Measurements from ENCODE around the gene NDUFS2. TPM values are rescaled to one million over a fixed set of nuclear protein-coding genes. Genes with fewer than 3 reads are reported as not detected.
A peak's percentile ranks its signal among the peaks of the same experiment; 100 is the strongest.

NDUFS2 gene
- total RNA-seq, 1 experiment from 2014 or later = 123 TPM

DNA sequence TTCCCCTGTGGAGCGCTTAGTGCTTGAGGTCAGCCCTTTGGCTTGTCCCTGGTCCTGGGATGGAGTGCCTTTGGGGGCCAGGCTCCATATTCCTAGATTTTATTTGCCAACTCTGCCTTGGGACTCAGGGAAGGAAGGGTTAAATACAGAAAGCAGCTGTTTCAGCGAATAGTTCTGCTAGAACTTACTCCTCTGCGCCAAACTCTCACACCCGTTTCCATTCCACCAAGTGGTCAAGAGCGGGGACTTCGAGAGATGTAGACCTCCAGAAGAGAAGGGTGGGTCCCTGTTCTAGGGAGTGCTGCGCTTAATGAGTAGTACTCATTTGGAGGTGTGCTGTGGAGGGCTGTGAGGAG, 23.0 kb downstream of the NDUFS2 start:
- Histone ChIP-seq H3K4me1 (ENCODE audit: insufficient read depth, low read length, poor library complexity, severe bottlenecking) (peaks cover 18% of the 10 kb centered on the region), H3K36me3 (ENCODE audit: insufficient read depth, low read length, poor library complexity, severe bottlenecking) (peaks cover 16% of the 10 kb centered on the region), H3K9me3 (ENCODE audit: low read depth, low read length, poor library complexity, severe bottlenecking) (no peaks in the 10 kb centered on the region), H3K27me3 (replicated peaks; ENCODE audit: insufficient read depth, low read depth, low read length, poor library complexity) (no peaks in the 10 kb centered on the region), H3K4me3 (ENCODE audit: low read depth, low read length, poor library complexity, severe bottlenecking) (no peak overlapping the region), H3K27ac (ENCODE audit: low read depth, low read length, poor library complexity, severe bottlenecking) (peak overlapping the region; percentile 5)
- no TSS peak for BruUV-seq (replicated peaks)
- TF ChIP-seq EZH2 (IDR thresholded peaks at IDR 0.05; ENCODE audit: borderline replicate concordance, low read depth, low read length, poor library complexity, severe bottlenecking) = no peak
- TF ChIP-seq CTCF (conservative IDR thresholded peaks at IDR 0.05; ENCODE audit: low read depth, low read length) = no peak
- POLR2A ChIA-PET (ENCODE audit: low non-redundant PET) = interaction anchor here (0.6 kb wide), 3 partner anchors 22 to 67 kb away, joined by 3 to 12 read pairs (median 10); no protein-coding TSS in a partner anchor
- intact Hi-C loops (cut with micrococcal nuclease; ENCODE audit: unreplicated experiment) = loop anchor here (1.0 to 5.0 kb wide), 2 partner anchors 33 to 157 kb away; no protein-coding TSS in a partner anchor
- no peak for DNase-seq (ENCODE audit: low spot score)
- CTCF ChIA-PET = interaction anchor here (0.6 to 1.7 kb wide), 17 partner anchors 14 to 157 kb away, joined by 3 to 28 read pairs (median 6); partner anchors contain the start of genes ADAMTS4, NDUFS2, PPOX and SDHC

- no TSS peak for BruUV-seq (replicated peaks)
- no peak for TF ChIP-seq EZH2 (IDR thresholded peaks at IDR 0.05; ENCODE audit: borderline replicate concordance, low read depth, low read length, poor library complexity, severe bottlenecking)
- peak; percentile 79 for TF ChIP-seq CTCF (conservative IDR thresholded peaks at IDR 0.05; ENCODE audit: low read depth, low read length)
- H3K9me3 ChIP-seq (ENCODE audit: low read depth, low read length, poor library complexity, severe bottlenecking) = no peaks in the 10 kb centered on the region
- no peaks in the 10 kb centered on the region for H3K27me3 ChIP-seq (replicated peaks; ENCODE audit: insufficient read depth, low read depth, low read length, poor library complexity)
- peak; percentile 100 for DNase-seq (ENCODE audit: low spot score)
- peak within 1 kb of the TSS; percentile 68 for H3K27ac ChIP-seq (ENCODE audit: low read depth, low read length, poor library complexity, severe bottlenecking)
- H3K36me3 ChIP-seq (ENCODE audit: insufficient read depth, low read length, poor library complexity, severe bottlenecking) = peaks cover 16% of the 10 kb centered on the region
- intact Hi-C loops (cut with micrococcal nuclease; ENCODE audit: unreplicated experiment) = loop anchor here (1.0 to 5.0 kb wide), 2 partner anchors 33 to 157 kb away; no protein-coding TSS in a partner anchor
- H3K4me3 ChIP-seq (ENCODE audit: low read depth, low read length, poor library complexity, severe bottlenecking) = peak within 1 kb of the TSS; percentile 78
- ChIA-PET CTCF (interaction anchor here (0.5 to 1.7 kb wide), 21 partner anchors 13 to 544 kb away, joined by 3 to 28 read pairs (median 6); partner anchors contain the start of genes ADAMTS4, KLHDC9, NDUFS2 and PPOX), POLR2A (ENCODE audit: low non-redundant PET) (interaction anchor here (0.6 kb wide), 3 partner anchors 23 to 68 kb away, joined by 3 to 12 read pairs (median 10); no protein-coding TSS in a partner anchor)
- H3K4me1 ChIP-seq (ENCODE audit: insufficient read depth, low read length, poor library complexity, severe bottlenecking) = peaks cover 18% of the 10 kb centered on the region
Observed at GRCh38 chr1:161225534-161226319, 23.6 kb downstream of the NDUFS2 start, which contains the start of gene TOMM40L. Gene TOMM40L, plus strand, starts transcription at chr1:161226060. Its CDS starts 430 bp downstream, at chr1:161226490.

DNA sequence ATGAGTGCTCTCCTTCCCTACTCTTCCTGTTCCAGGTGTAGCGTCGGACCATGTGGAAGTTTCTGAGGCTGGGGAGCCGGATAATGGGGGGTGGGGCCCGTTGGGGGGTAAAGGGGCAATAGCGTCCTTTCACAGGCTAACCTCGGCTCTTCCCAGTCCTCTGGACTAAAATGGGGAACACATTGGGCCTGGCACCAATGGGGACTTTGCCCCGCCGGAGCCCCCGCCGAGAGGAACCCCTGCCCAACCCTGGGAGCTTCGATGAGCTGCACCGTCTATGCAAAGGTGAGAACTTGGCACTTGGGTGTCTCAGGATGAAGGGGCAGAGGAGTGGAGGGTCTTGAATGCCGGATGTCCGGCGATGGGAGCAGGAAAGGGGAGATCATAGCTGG, 24.1 kb downstream of the NDUFS2 start:
- peak overlapping the region; percentile 68 for H3K27ac ChIP-seq (ENCODE audit: low read depth, low read length, poor library complexity, severe bottlenecking)
- intact Hi-C loops (cut with micrococcal nuclease; ENCODE audit: unreplicated experiment) = loop anchor here (5.0 kb wide), 1 partner anchor 156 kb away; no protein-coding TSS in a partner anchor
- H3K27me3 ChIP-seq (replicated peaks; ENCODE audit: insufficient read depth, low read depth, low read length, poor library complexity) = no peaks in the 10 kb centered on the region
- peaks cover 16% of the 10 kb centered on the region for H3K36me3 ChIP-seq (ENCODE audit: insufficient read depth, low read length, poor library complexity, severe bottlenecking)
- CTCF ChIA-PET = interaction anchor here (0.5 to 1.7 kb wide), 13 partner anchors 12 to 545 kb away, joined by 3 to 28 read pairs (median 7); partner anchors contain the start of genes ADAMTS4, KLHDC9, NDUFS2 and PPOX
- H3K4me3 ChIP-seq (ENCODE audit: low read depth, low read length, poor library complexity, severe bottlenecking) = peak overlapping the region; percentile 78
- H3K9me3 ChIP-seq (ENCODE audit: low read depth, low read length, poor library complexity, severe bottlenecking) = no peaks in the 10 kb centered on the region
- peaks cover 18% of the 10 kb centered on the region for H3K4me1 ChIP-seq (ENCODE audit: insufficient read depth, low read length, poor library complexity, severe bottlenecking)
- DNase-seq (ENCODE audit: low spot score) = no peak
- no peak for TF ChIP-seq EZH2 (IDR thresholded peaks at IDR 0.05; ENCODE audit: borderline replicate concordance, low read depth, low read length, poor library complexity, severe bottlenecking)
- TF ChIP-seq CTCF (conservative IDR thresholded peaks at IDR 0.05; ENCODE audit: low read depth, low read length) = no peak
- POLR2A ChIA-PET (ENCODE audit: low non-redundant PET) = no interaction called here
- BruUV-seq (replicated peaks) = TSS peak; percentile 40

Data from A673 (cell line).